ENCODE measurements around the gene FAM78B.

- TF ChIP-seq CTCF (IDR thresholded peaks at IDR 0.05) (no peak), POLR2A (IDR thresholded peaks at IDR 0.05) (no peak)
Measured at GRCh38 chr1:166139735-166140134, 27.1 kb downstream of the FAM78B start.
